Activated naive CD4-positive, alpha-beta T cell treated with anti-CD3 and anti-CD28 coated beads for 36 hours (primary cell): ENCODE data around the gene SLC38A10. TPM values are rescaled to one million over a fixed set of nuclear protein-coding genes. Genes with fewer than 3 reads are reported as not detected.

Experiments
- CTCF ChIA-PET: fragments of 350-600 bp; sonication (Branson Sonifier 250); formaldehyde crosslinking; loops from one replicate; lab custom pipeline; 2021; ENCODE audit warnings: antibody characterized with exemption; lab: Charles Lee
- DNase-seq: peaks from one replicate; pipeline ENCODE4 v3.0.0-alpha.2; 2020
- H3K27ac Mint-ChIP-seq: one replicate; pipeline ENCODE4 v1.8.0; 2021; ENCODE audit warnings: mild to moderate bottlenecking, mixed read lengths
- H3K27me3 Mint-ChIP-seq: one replicate; pipeline ENCODE4 v1.8.0; 2021; ENCODE audit warnings: low read depth, mixed read lengths
- H3K36me3 Mint-ChIP-seq: one replicate; pipeline ENCODE4 v1.8.0; 2021; ENCODE audit warnings: low read depth, mixed read lengths
- H3K4me1 Mint-ChIP-seq: one replicate; pipeline ENCODE4 v1.8.0; 2021; ENCODE audit warnings: low read depth, mixed read lengths
- H3K4me3 Mint-ChIP-seq: one replicate; pipeline ENCODE4 v1.8.0; 2021; ENCODE audit warnings: mild to moderate bottlenecking, moderate library complexity, mixed read lengths
- H3K9me3 Mint-ChIP-seq: one replicate; pipeline ENCODE4 v1.8.0; 2021; ENCODE audit warnings: mixed read lengths
- intact Hi-C: fragments of 100-400 bp; cut with micrococcal nuclease; formaldehyde crosslinking; loops from one replicate; pipeline ENCODE4 v1.15.1; 2023
- total RNA-seq, 2 experiments: library from RNA; stranded (reverse); gene quantifications; one replicate each; pipeline ENCODE4 v1.2.3, GENCODE V29; 2021

The SLC38A10 gene
- total RNA-seq, 2 experiments from 2014 or later: 29.1 to 31.9 TPM

DNA sequence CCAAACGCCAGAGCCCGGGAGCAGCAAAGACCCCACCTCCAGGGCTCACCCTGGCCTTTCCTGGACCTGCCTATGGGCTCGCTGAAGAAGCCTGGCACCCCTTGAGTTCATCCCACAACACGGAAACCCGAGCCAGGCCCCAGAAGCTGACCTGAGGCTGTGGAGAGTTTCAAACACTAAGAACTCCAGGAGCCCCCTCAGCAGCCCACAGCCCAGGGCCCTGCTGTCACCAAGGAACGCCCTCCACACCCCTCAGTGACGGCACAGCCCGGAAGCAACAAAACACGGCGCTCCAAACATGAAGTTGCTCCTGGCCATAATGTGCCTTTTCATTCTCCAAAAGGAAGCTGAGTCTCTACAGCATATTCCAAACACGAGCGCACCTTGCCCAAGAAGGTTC, 9.2 kb downstream of the SLC38A10 start:
- H3K27ac Mint-ChIP-seq: peak overlapping the region; percentile 87
- CTCF ChIA-PET: interaction anchor here (1.0 to 3.1 kb wide), 3 partner anchors 33 to 199 kb away, joined by 3 to 15 read pairs (median 3); no protein-coding TSS in a partner anchor
- peak overlapping the region; percentile 83 for H3K4me3 Mint-ChIP-seq
- peaks cover 4% of the 10 kb centered on the region for H3K36me3 Mint-ChIP-seq
- H3K27me3 Mint-ChIP-seq: no peaks in the 10 kb centered on the region
- intact Hi-C loops: loop anchor here (1.0 kb wide), 1 partner anchor 9 kb away; the partner anchor contains the start of gene SLC38A10
- DNase-seq: no peak
- no peaks in the 10 kb centered on the region for H3K9me3 Mint-ChIP-seq
- peaks cover 35% of the 10 kb centered on the region for H3K4me1 Mint-ChIP-seq

DNA sequence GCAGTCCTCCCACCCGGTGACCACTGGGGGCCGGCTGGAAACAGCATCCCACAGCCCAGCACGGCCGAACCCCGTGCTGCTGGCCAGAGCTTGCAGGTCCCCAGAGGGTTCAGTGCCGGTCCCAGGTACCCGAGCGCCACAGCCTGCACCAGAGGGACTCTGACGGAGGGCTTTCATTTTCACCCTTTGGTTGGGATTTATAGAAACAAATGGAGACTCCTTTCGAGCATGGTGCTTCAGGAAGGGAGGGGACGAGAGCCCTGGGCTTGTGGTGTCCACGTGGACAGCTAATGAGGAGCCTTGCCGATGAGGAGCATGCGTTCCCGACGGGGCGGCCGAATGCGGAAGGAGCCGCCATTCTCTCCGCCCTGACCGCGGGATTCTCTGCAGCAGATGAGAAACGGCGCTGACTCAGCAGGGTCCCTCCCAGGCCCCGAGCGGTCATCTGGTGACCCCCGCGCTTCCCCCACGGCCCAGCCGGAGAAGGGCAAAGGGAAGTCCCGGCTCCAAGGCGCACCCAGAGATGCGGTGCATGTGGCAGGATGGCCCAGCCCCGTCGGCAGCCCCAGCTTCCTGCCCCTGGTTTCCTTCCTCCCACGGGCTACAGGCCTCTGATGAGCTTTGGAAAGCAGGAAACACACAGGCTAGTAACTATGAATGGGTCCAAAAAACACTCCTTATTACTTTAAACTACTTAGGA, 9.8 kb downstream of the SLC38A10 start:
- H3K27ac Mint-ChIP-seq: peak overlapping the region; percentile 87
- H3K27me3 Mint-ChIP-seq: no peaks in the 10 kb centered on the region
- CTCF ChIA-PET: interaction anchor here (1.0 to 3.1 kb wide), 3 partner anchors 32 to 199 kb away, joined by 3 to 15 read pairs (median 3); no protein-coding TSS in a partner anchor
- intact Hi-C loops: loop anchor here (1.0 kb wide), 1 partner anchor 10 kb away; the partner anchor contains the start of gene SLC38A10
- peaks cover 34% of the 10 kb centered on the region for H3K4me1 Mint-ChIP-seq
- H3K4me3 Mint-ChIP-seq: peak overlapping the region; percentile 83
- DNase-seq: peak; percentile 79
- H3K9me3 Mint-ChIP-seq: no peaks in the 10 kb centered on the region
- peaks cover 6% of the 10 kb centered on the region for H3K36me3 Mint-ChIP-seq

DNA sequence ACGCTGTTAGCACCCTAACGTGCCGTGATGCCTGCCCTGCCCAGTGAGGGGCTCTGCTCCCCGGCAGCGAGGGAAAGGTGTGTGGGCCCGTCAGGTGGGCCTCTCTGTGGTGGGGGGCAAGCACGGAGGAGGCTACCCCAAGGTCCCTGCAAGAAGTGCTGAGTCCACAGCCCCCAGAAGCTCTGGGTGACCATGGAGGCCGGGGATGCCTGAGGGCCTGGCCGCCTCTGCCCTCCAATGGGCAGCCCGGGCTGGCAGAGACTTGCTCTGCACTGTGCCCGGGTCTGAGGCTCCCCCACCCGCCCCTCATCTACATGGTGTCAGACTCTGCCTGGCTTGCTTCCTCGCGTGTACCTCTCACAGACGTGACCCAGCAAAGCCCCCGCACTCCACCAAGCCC, 12.2 kb downstream of the SLC38A10 start:
- no peaks in the 10 kb centered on the region for H3K27me3 Mint-ChIP-seq
- H3K4me1 Mint-ChIP-seq: peaks cover 26% of the 10 kb centered on the region
- peaks cover 9% of the 10 kb centered on the region for H3K36me3 Mint-ChIP-seq
- H3K9me3 Mint-ChIP-seq: no peaks in the 10 kb centered on the region
- no peak overlapping the region for H3K27ac Mint-ChIP-seq
- no peak for DNase-seq
- intact Hi-C loops: no loop called here
- no peak overlapping the region for H3K4me3 Mint-ChIP-seq
- CTCF ChIA-PET: no interaction called here

DNA sequence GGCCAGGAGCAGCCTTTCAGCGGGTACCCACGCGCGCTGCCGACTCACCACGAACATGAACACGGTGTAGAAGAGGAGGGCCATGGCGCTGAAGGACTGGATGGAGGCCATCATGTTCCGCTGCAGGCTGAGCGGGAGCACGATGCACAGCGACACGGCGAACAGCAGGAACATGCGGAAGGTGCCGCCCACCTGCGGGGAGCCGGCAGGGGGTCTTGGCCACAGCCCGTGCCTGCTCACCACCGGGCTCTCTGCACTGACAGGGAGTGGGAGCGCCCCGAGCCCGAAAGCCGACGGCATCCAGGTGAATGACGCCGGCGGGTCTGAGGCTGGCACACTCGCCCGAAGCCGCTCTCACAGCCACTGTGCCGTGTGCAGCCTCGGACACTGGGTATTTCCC, 13.0 kb downstream of the SLC38A10 start:
- no peak overlapping the region for H3K4me3 Mint-ChIP-seq
- intact Hi-C loops: no loop called here
- H3K27me3 Mint-ChIP-seq: no peaks in the 10 kb centered on the region
- H3K9me3 Mint-ChIP-seq: no peaks in the 10 kb centered on the region
- CTCF ChIA-PET: no interaction called here
- DNase-seq: no peak
- H3K4me1 Mint-ChIP-seq: peaks cover 23% of the 10 kb centered on the region
- H3K36me3 Mint-ChIP-seq: peaks cover 12% of the 10 kb centered on the region
- no peak overlapping the region for H3K27ac Mint-ChIP-seq

DNA sequence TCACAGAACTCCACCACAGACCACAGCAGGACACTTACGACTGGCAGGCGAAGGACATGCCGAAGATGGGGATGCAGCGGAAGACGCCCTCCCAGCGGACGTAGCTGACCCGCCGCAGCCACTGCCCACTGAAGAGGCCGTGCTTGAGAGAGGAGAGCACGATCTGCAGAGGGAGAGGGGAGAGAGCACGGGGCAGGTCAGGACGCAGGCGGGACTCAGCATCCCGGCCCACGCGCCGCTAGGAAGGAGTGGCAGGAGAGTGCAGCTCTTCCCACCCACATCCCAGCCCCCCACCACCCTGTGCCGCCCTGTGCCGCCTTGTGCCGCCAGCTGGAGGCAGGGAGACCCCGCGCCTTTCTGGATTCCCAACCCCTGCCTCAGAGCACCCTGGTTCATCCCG, 14.5 kb downstream of the SLC38A10 start:
- CTCF ChIA-PET: no interaction called here
- no peak overlapping the region for H3K4me3 Mint-ChIP-seq

DNA sequence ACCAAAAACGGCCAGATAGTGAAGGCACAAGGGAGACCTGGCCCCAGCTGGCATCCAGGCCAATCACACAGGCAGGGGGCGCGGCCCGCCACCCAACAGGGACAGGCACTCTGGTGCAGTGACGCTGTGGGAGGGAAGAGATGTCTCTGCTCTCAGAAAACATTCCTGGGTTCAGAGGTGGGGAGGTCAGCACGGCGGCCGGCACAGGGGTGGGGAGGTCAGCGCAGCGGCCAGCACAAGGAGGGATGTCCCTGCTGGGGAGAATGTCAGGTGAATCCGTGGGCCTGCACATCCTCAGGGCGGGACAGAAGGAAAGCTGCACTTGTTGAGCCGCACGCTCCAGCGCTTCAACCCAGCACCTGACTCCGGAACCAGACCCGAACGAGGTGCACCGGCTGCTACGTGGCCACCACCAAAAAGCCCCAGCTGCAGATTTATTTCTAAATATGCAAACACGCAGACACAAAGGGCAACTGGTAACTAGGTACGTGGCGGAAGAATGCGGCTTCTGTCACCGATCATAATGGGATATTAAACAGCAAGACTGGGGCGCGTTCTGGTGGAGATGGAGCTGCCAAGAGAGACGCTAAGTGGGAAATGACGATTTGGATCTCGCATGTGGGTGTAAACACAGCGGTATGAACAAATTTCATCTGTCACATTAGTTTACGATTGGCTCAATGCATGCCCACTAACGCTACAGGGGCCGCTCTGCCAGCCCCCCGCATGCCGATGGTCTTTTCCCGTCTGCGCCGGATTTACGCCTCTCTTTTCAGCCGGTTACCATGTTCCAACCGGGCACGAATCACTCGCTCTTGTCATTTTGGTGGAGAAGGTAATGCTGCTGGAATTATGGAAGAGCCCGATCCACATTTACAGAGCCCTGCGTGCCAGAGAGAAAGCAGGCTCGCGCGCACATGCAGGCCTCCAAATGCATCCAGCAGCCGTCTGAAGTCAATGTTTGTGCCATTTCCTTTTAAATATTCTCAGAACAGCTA, 15.5 kb downstream of the SLC38A10 start:
- DNase-seq: no peak
- no peak overlapping the region for H3K4me3 Mint-ChIP-seq
- peaks cover 4% of the 10 kb centered on the region for H3K4me1 Mint-ChIP-seq
- H3K27ac Mint-ChIP-seq: no peak overlapping the region
- intact Hi-C loops: no loop called here
- H3K36me3 Mint-ChIP-seq: peaks cover 15% of the 10 kb centered on the region
- CTCF ChIA-PET: no interaction called here
- no peaks in the 10 kb centered on the region for H3K27me3 Mint-ChIP-seq
- no peaks in the 10 kb centered on the region for H3K9me3 Mint-ChIP-seq

More for the DNA sequence above, 14.5 kb downstream of the SLC38A10 start:
- intact Hi-C loops: no loop called here
- Mint-ChIP-seq H3K9me3 (no peaks in the 10 kb centered on the region), H3K4me1 (peaks cover 12% of the 10 kb centered on the region), H3K36me3 (peaks cover 17% of the 10 kb centered on the region), H3K27me3 (no peaks in the 10 kb centered on the region), H3K27ac (no peak overlapping the region)
- no peak for DNase-seq

DNA sequence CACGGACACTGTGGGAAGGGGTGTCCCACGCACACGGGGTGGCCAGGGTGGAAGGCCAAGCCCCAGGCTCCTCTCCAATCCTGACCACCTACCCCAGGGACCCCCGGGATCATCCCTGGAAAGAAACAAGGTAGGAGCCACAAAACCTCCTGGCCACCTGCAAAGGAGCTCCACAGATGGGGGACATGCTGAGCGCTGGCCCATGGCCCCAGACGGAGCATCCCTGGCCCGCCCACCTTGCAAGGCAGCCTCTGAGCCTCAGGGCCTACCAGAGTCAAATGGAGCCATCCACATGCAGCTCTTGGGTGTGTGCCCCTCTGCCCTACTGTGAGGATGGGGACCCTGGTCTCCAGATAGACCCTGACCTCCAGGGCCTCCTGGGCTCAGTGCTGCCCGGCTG, 16.3 kb downstream of the SLC38A10 start:
- no peak for DNase-seq
- Mint-ChIP-seq H3K9me3 (no peaks in the 10 kb centered on the region), H3K36me3 (peaks cover 15% of the 10 kb centered on the region), H3K27ac (no peak overlapping the region), H3K4me3 (no peak overlapping the region), H3K27me3 (no peaks in the 10 kb centered on the region), H3K4me1 (no peaks in the 10 kb centered on the region)
- CTCF ChIA-PET: no interaction called here
- intact Hi-C loops: no loop called here

DNA sequence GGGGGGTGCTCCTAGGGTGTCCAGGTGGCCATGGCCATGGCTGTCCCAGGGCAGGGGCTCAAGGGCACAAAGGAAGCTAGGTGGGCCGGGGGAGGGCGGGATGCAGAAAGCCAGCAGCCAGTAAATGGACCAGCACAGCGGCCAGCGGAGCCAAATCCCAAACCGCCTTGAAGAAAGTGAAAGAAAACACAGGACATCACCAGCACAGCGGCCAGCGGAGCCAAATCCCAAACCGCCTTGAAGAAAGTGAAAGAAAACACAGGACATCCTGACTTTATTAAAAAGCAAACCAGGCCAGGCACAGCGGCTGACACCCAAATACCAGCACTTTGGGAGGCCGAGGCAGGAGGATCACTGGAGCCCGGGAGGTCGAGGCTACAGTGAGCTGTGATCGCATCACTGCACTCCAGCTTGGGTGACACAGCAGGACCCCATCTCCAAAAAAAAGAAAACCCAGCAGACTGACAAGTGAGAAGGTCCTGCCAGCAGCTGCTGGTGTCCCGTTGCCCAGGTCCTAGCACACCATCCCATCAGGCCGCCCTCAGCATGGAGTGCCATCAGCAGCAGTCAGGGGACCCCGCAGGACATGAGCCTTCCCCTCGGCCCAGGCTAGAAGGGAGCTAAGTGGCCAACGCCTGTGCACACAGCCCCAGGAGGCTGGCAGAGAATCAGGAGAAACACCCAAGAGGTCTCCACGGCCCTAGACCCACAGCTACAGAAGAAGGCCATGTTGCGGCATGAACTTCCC, 17.0 kb downstream of the SLC38A10 start:
- CTCF ChIA-PET: no interaction called here
- DNase-seq: no peak
- no peaks in the 10 kb centered on the region for H3K27me3 Mint-ChIP-seq
- intact Hi-C loops: no loop called here
- no peak overlapping the region for H3K27ac Mint-ChIP-seq
- peaks cover 21% of the 10 kb centered on the region for H3K36me3 Mint-ChIP-seq
- peaks cover 2% of the 10 kb centered on the region for H3K4me1 Mint-ChIP-seq
- H3K4me3 Mint-ChIP-seq: no peak overlapping the region
- no peaks in the 10 kb centered on the region for H3K9me3 Mint-ChIP-seq

DNA sequence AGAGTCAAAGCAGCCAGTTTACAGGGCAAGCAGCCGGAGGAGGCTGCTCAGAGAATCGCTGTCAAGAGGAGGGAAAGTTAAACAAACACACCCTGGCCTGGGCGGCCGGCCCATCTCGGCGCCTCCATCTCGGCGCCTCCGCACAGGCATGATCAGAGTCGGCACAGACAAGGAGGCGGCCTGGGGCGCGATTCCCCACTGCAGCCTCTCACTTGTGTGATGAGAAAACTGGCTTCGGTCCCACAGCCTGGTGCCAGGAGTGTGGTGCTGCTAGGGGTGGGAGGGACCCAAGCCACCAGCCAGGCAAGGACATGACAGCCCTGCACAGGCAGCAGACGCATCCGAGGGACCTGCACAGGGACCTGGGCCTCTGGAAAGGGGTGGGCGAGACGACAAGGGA, 17.7 kb downstream of the SLC38A10 start:
- peaks cover 23% of the 10 kb centered on the region for H3K36me3 Mint-ChIP-seq
- H3K4me3 Mint-ChIP-seq: no peak overlapping the region
- H3K27me3 Mint-ChIP-seq: no peaks in the 10 kb centered on the region
- DNase-seq: no peak
- no peak overlapping the region for H3K27ac Mint-ChIP-seq
- peaks cover 8% of the 10 kb centered on the region for H3K4me1 Mint-ChIP-seq
- intact Hi-C loops: no loop called here
- H3K9me3 Mint-ChIP-seq: no peaks in the 10 kb centered on the region
- CTCF ChIA-PET: no interaction called here

DNA sequence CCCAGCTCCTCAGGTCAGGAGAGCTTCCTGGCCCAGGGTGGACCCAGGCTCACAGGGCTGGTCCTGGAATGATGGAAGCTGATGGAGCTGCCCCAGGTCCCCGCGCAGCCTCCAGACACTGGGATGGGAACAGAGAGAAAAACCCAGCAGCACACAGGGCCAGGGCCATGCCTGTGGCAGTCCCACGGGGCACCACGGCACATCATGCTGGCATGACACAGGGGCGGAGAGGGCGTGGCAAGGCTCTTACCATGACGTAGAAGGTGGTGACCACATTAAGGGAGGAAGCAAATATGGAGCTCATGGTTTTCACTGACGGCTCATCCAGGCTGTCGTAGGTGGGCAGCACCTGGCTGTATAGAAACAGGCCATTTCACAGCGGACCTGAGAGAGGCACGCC, 18.3 kb downstream of the SLC38A10 start:
- H3K27me3 Mint-ChIP-seq: no peaks in the 10 kb centered on the region
- no peak overlapping the region for H3K4me3 Mint-ChIP-seq
- no peak for DNase-seq
- CTCF ChIA-PET: no interaction called here
- intact Hi-C loops: no loop called here
- no peak overlapping the region for H3K27ac Mint-ChIP-seq
- no peaks in the 10 kb centered on the region for H3K9me3 Mint-ChIP-seq
- H3K36me3 Mint-ChIP-seq: peaks cover 24% of the 10 kb centered on the region
- peaks cover 8% of the 10 kb centered on the region for H3K4me1 Mint-ChIP-seq

DNA sequence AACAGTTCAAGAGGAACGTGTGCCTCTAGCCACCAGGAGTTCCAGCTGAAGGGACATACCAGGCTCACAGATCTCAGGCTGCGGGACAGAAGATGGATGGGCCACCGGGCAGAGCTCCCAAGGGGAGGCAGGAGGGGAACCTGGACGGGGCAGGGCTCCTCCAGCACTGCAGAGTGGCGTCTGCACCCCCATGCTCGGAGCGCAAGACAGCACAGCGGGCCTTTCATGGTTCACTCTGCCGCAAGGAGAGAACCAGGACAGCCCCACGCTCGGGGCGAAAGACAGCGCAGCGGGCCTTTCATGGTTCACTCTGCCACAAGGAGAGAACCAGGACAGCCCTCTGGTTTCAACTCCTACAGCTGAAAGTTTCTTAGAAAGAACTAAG, 20.6 kb downstream of the SLC38A10 start:
- H3K4me3 Mint-ChIP-seq: no peak overlapping the region
- H3K4me1 Mint-ChIP-seq: peaks cover 8% of the 10 kb centered on the region
- DNase-seq: no peak
- no peaks in the 10 kb centered on the region for H3K27me3 Mint-ChIP-seq
- H3K27ac Mint-ChIP-seq: no peak overlapping the region
- peaks cover 29% of the 10 kb centered on the region for H3K36me3 Mint-ChIP-seq
- CTCF ChIA-PET: no interaction called here
- no peaks in the 10 kb centered on the region for H3K9me3 Mint-ChIP-seq
- intact Hi-C loops: no loop called here
